Renal cortical epithelial cell (primary cell): ENCODE data around the gene COL4A1. TPM values are rescaled to one million over a fixed set of nuclear protein-coding genes. Genes with fewer than 3 reads are reported as not detected.

Source experiments
- DNase-seq: peaks from one replicate; pipeline ENCODE4 v3.0.0-alpha.2; 2011; ENCODE audit warnings: low read depth
- total RNA-seq: library from RNA; depleted of rRNA; stranded (reverse); fragments of >200 nt; gene quantifications from 2 replicates; pipeline ENCODE4 v1.2.3, GENCODE V29; 2014

Gene COL4A1
- total RNA-seq, 1 donor from 2014 or later = 1,793 TPM

- DNase-seq = no peak
Observed at GRCh38 chr13:110308656-110309359, 1.9 kb upstream of the COL4A1 start.

DNA sequence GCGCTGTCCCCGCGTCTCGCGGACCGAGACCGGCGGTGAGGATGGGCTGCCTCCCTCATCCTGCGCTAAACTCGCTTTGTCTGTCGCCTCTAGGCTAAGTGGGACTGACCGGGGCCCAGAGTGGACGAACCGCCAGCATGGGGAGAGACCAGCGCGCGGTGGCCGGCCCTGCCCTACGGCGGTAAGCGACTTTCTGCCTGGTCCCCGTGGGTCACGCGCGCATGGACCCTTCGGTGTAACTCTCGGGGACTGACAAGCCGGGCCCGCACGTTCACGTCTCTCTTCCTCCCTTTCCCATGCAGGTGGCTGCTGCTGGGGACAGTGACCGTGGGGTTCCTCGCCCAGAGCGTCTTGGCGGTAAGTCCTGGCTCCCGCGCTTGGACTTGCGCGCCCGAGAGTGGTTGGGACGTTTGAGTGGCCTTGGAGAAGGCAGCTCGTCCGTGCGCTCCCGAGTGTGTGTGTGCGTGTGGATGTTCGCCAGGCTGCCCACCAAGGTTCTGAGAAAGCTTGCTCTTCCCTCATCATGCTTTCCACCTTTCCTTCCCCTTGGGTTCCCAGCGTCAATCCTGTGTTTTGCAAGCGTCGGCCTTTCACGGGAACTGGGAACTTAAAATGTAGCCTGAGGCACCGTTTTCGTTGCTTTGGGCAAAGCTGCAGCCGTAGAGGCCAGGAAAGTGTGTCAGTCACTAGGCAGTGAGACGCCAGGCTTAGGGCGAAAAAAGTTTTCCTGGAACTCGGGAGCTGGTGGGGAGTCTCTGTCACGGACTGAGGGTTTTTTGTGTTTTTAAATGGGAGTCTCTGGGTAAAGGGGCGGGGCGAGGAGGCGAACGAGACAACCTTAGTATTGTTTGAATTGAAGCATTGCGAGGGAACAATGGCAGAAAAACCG, 1.1 kb upstream of the COL4A1 start:
- DNase-seq = peak; percentile 71

GRCh38 chr13:110306340-110306959, 507 bp downstream of the COL4A1 start:
- DNase-seq = no peak

DNA sequence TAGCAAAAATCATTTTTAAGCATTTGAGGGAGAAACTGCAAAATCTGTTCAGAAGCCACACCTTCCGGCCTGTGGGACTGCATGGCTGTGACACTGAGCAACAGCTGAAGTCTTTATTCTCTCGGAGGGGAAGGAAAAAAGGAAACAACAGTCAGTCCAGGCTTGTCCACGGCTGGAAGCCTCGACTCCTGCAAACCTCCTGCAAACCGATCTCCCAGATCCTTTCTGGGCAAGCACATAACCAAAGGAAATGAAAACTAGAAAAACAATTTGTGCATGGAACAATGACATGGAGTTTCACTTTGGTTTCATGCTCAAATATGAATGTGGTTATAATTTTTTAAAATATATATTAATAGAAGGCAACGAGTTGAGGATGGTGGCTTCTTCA, 1.0 kb downstream of the COL4A1 start:
- DNase-seq = no peak

DNA sequence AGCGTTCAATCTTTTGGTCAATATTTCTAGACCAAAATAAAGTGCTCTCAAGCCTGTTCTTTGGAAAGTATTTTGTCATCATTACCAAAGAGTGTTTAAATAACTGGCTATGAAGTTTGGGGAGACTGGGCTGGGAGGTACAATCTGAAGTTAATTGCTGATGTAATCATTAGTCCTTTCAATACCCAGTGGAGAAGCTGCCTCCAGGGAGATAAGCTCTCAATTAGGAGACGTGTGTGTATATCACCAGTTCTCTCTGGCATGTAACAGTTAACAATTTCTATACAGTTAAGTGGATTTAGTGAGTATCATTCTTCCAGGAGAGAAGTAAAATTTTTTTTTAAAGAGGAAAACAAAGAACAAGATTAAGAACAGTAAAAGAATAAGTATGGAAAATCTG, 1.4 kb downstream of the COL4A1 start:
- no peak for DNase-seq

- DNase-seq = no peak
Observed at GRCh38 chr13:110305001-110305400, 2.0 kb downstream of the COL4A1 start.

- peak; percentile 92 for DNase-seq
Observed at GRCh38 chr13:110304256-110304655, 2.7 kb downstream of the COL4A1 start.

- no peak for DNase-seq
Observed at GRCh38 chr13:110303644-110304043, 3.3 kb downstream of the COL4A1 start.

GRCh38 chr13:110302997-110303396, 4.0 kb downstream of the COL4A1 start:
- peak; percentile 98 for DNase-seq

DNA sequence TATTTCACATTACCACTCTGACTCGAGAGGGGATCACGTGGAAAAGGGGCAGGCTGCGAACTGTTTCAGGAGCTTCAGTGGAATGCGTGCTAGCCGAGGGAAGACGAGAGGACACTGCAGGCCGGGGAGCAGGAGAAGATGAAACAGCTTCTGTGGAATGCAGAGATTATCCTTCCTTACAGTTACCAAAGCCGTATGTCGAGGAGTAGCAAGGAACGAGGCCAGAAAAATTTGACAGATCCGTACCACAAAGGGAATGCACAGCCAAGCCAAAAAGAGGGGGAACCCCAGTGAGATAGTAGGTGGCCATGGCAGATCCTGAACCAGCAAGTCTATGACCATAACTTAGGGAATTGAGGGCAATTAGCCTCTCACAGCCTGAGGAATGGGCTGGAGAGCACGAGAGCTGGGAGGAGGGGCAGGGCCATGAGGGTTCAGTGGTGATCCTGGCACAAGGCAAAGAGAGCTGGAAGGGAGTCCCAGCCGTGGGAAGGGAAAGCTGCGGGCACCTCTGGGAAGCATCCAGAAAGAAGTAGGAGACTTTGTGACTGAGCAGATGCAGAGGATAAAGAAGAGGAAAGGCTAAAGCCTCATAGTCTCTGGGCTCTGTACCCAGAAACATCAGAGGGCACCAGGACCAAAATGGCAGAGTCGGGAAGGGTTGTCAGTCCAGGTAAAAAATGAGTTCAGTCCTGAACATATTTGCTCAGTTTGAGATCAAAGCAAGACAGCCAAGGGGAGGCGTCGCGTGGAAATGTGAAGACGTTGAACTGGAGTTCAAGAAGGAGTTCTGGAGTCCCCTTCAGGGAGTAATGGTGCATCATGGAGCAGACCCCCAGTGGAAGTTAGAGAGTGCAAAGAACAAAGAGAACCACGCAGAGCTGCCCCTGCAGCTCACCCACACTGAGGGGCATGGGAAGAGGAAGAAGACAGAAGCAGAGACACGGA, 5.1 kb downstream of the COL4A1 start:
- peak; percentile 43 for DNase-seq

- no peak for DNase-seq
Observed at GRCh38 chr13:110301083-110301482, 5.9 kb downstream of the COL4A1 start.

DNA sequence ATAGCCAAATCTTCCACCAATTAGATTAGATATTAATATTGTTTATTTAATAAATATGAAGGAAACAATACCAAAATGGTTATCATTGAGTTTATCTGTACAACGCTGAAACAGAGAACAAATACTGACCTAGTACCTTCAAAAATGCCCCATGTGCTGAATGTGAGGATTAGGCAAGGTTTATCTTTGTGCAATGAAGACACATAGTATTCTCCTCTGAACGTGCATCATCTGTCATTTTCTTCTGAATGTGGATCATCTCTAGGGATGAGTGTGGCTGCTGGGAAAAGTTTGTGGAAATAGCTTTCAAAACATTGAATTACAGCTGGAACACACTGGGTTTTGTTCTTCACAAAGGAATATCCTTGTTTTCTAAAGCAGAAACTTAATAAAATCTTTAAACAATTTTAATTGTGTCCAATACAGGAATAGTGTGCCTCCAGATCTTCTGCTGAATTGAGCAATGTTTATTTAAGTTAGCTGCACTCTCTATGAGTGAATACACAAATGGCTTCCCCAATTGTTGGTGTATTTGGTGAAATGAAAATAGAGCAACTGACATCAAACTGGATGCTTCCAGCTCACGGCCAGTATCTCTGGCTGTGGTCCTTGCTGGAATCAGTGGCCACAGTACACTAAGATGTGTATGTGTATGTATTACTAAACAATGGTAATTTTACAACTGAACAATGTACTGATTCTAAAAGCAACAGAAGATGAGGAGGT, 6.7 kb downstream of the COL4A1 start:
- DNase-seq = no peak

- DNase-seq = no peak
Observed at GRCh38 chr13:110299283-110299840, 7.6 kb downstream of the COL4A1 start.

GRCh38 chr13:110298505-110299282, 8.3 kb downstream of the COL4A1 start:
- DNase-seq = no peak

DNA sequence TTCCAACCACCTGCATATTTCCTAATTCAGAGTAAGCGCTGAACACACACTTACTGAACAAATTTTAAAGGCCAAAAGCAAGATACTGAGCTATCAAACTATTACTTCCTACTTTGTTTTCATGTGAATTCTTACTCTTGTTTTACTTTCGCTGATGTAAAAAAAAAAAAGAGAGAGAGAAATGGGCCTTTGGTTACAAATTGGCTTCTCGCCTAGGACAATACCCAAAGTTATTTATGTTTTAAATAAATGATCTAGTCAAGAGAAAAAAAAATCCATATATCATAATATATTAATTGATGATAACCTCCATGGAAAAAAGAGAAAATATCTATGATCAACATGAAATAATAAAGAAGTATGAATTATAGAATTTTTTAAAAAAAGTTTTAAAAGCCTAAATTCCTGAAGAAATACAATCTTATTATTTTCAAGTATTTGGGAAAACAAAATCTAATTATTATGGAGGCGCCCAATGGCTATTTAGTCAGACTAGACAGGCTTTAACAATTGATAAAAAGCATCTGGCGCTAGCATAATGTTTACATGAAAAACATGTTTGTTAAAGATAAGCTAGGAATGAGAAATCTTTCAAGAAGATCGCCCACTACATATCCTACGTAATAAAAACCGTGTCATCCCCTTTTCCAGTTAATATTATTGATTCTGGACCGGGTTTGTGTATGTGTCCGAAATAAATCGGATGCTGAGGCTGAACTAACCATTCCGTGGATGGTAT, 9.0 kb downstream of the COL4A1 start:
- DNase-seq = no peak

DNA sequence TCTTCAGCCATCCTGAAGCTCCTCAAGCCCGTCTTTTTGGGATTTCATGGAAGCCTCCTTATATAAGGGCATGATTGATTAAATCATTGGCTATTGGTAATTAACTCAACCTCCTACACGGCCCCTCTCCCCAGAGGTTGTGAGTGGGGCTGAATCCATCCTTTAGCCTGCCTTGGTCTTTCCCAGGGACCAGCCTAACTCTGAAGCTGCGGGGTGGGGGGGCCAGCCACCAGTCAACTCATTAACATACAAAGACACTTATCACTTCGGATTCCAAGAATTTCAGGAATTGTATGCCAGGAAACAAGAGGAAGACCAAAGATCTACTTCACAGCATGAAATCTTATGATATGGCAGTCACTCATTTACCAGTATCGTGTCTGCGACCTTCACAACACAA, 9.9 kb downstream of the COL4A1 start:
- DNase-seq = no peak

- no peak for DNase-seq
Observed at GRCh38 chr13:110294622-110295021, 12.3 kb downstream of the COL4A1 start.

DNA sequence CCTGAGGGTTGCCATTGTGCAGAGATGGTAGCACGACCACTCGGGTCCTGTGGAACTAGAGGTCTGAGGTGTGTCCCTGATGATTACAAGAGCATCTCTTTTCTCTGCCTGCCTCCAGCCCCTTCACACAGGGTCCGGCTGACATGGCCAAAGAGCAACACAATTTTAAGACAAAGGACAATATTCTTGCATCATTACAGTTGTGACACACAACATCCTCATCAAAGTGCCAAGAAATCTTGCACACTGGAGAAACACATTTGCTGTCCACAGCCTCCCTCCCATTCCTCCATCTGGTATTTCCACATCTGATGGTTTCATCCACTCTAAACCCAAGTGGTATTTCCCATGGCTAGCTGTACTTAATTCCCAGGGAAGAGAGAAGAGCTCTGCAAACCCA, 12.8 kb downstream of the COL4A1 start:
- no peak for DNase-seq

- no peak for DNase-seq
Observed at GRCh38 chr13:110293649-110294048, 13.3 kb downstream of the COL4A1 start.
